SH-SY5Y (cell line): Measurements from ENCODE around the gene CPNE4.

ENCODE experiments used
- GATA2 ChIP-seq: IDR thresholded peaks from 2 replicates; pipeline ENCODE4 v1.6.1; 2011; ENCODE audit warnings: mild to moderate bottlenecking, low read depth, low read length
- GATA3 ChIP-seq: IDR thresholded peaks from 2 replicates; pipeline ENCODE4 v1.6.1; 2011; ENCODE audit warnings: low read depth, mild to moderate bottlenecking, low read length, moderate library complexity

- TF ChIP-seq GATA2, result no peak
- TF ChIP-seq GATA3, result no peak
Measured at GRCh38 chr3:131793870-131794269, 240.9 kb downstream of the CPNE4 start.
